SK-N-SH treated with all-trans-retinoic acid at 6 μM for 48 hours (cell line): ENCODE results near the gene F7.

ENCODE experiments used
- BACH2 ChIP-seq: fragments of 250-450 bp; sonication (Bioruptor Pico); IDR thresholded peaks from 2 replicates; pipeline ENCODE4 v1.9.0; 2021; ENCODE audit warnings: mild to moderate bottlenecking, borderline replicate concordance
- CREB5 ChIP-seq: fragments of 250-450 bp; sonication (Bioruptor Pico); IDR thresholded peaks from 2 replicates; pipeline ENCODE4 v1.5.1; 2020; ENCODE audit warnings: low read depth, mild to moderate bottlenecking, moderate library complexity
- CSDC2 ChIP-seq: fragments of 250-450 bp; sonication (Bioruptor Pico); IDR thresholded peaks from 2 replicates; pipeline ENCODE4 v1.5.0; 2020; ENCODE audit warnings: mild to moderate bottlenecking, moderate library complexity
- ESRRG ChIP-seq: fragments of 250-450 bp; sonication (Bioruptor Pico); IDR thresholded peaks from 2 replicates; pipeline ENCODE4 v1.6.1; 2021; ENCODE audit warnings: mild to moderate bottlenecking
- OSR1 ChIP-seq: fragments of 250-450 bp; sonication (Bioruptor Pico); IDR thresholded peaks from 2 replicates; pipeline ENCODE4 v1.8.0; 2022; ENCODE audit warnings: moderate library complexity, mild to moderate bottlenecking, inconsistent platforms
- PATZ1 ChIP-seq: fragments of 250-450 bp; sonication (Bioruptor Pico); IDR thresholded peaks from 2 replicates; pipeline ENCODE4 v1.8.0; 2020; ENCODE audit warnings: mild to moderate bottlenecking, moderate library complexity, borderline replicate concordance
- RARB ChIP-seq: fragments of 250-450 bp; sonication (Bioruptor Pico); IDR thresholded peaks from 2 replicates; pipeline ENCODE4 v1.8.0; 2021; ENCODE audit warnings: mild to moderate bottlenecking, moderate library complexity
- SNAI2 ChIP-seq: fragments of 250-450 bp; sonication (Bioruptor Pico); IDR thresholded peaks from 2 replicates; pipeline ENCODE4 v1.5.0; 2020; ENCODE audit warnings: mild to moderate bottlenecking, moderate library complexity
- TOX ChIP-seq: fragments of 250-450 bp; sonication (Bioruptor Pico); IDR thresholded peaks from 2 replicates; pipeline ENCODE4 v1.8.0; 2021; ENCODE audit warnings: mild to moderate bottlenecking, moderate library complexity, borderline replicate concordance
- ZFP3 ChIP-seq: fragments of 250-450 bp; sonication (Bioruptor Pico); IDR thresholded peaks from 2 replicates; pipeline ENCODE4 v1.5.0; 2020; ENCODE audit warnings: mild to moderate bottlenecking, moderate library complexity
- ZFP30 ChIP-seq: fragments of 450-650 bp; formaldehyde crosslinking; IDR thresholded peaks from 2 replicates; pipeline ENCODE4 v1.5.0; 2022; ENCODE audit warnings: mild to moderate bottlenecking, moderate library complexity
- ZNF565 ChIP-seq: fragments of 450-650 bp; formaldehyde crosslinking; conservative IDR thresholded peaks from 2 replicates; pipeline ENCODE4 v1.5.0; 2020; ENCODE audit warnings: low read depth, mild to moderate bottlenecking, moderate library complexity
- ZNF8 ChIP-seq: fragments of 450-650 bp; formaldehyde crosslinking; IDR thresholded peaks from 2 replicates; pipeline ENCODE4 v1.5.0; 2020; ENCODE audit warnings: mild to moderate bottlenecking, moderate library complexity

GRCh38 chr13:113129921-113130750 lies 24.5 kb downstream of the F7 start:
- TF ChIP-seq OSR1 (CRISPR knock-in tag) (no peak), ZNF565 (CRISPR knock-in tag) (no peak), CREB5 (CRISPR knock-in tag) (no peak), ZFP3 (CRISPR knock-in tag) (no peak), ESRRG (no peak), ZFP30 (CRISPR knock-in tag) (no peak), ZNF8 (CRISPR knock-in tag) (no peak), SNAI2 (CRISPR knock-in tag) (no peak), CSDC2 (CRISPR knock-in tag) (no peak), PATZ1 (CRISPR knock-in tag) (no peak), TOX (CRISPR knock-in tag) (no peak), BACH2 (no peak), RARB (no peak)
